Cerebellar cortex (tissue), 1 donor: Measurements from ENCODE around the gene FSD1L.
"Not testable (repeated sequence)": the region's sequence is repeated elsewhere in the genome, so short reads cannot be mapped to it uniquely, and the experiment has no call there.

Experiments
- DNase-seq: peaks from one replicate; pipeline ENCODE4 v3.0.0-alpha.2; 2015; ENCODE audit warnings: low spot score

FSD1L gene

DNA sequence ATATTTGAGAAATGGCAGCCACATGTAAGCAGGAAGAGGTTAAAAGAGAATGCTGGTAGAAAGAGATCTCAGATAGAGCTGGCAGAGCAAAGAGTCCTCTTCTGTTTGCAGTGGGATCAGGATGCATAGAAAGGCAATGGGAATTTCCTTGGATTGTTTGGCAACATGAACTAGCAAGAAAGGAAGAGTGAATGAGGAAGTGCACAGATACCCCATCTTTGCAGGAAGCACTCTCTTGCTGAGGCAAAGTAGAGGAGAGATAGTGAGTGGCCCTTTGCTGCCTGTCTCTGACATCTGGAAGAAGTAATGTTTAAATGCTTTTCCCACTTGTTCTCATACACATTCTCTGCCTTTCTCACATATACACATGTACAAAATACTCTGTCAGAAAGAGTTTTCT is 124.6 kb downstream of the FSD1L start:
- no peak for DNase-seq

DNA sequence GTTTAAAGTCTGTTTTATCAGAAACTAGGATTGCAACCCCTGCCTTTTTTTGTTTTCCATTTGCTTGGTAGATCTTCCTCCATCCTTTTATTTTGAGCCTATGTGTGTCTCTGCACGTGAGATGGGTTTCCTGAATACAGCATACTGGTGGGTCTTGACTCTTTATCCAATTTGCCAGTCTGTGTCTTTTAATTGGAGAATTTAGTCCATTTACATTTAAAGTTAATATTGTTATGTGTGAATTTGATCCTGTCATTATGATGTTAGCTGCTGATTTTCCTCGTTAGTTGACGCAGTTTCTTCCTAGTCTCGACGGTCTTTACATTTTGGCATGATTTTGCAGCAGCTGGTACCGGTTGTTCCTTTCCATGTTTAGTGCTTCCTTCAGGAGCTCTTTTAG is 132.1 kb downstream of the FSD1L start:
- not testable (repeated sequence) for DNase-seq

DNA sequence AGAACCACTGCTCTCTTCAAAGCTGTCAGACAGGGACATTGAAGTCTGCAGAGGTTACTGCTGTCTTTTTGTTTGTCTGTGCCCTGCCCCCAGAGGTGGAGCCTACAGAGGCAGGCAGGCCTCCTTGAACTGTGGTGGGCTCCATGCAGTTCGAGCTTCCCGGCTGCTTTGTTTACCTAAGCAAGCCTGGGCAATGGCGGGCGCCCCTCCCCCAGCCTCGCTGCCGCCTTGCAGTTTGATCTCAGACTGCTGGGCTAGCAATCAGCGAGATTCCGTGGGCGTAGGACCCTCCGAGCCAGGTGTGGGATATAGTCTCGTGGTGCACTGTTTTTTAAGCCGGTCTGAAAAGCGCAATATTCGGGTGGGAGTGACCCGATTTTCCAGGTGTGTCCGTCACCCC is 133.7 kb downstream of the FSD1L start:
- not testable (repeated sequence) for DNase-seq

DNA sequence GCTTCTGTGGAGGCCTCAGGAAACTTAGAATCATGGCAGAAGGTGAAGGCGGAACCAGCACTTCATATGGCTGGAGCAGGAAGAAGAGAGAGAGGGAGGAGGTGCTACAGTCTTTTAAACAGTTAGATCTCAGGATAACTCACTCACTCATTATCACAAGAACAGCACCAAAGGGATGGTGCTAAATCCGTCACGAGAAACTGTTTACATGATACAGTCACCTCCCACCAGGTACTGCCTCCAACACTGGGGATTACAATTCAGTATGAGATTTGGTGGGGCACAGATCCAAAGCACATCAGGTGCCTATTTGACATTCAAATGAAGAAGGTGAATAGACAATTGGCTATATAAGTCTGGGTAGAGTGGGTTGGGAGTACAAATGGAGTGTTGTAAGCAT is 145.3 kb downstream of the FSD1L start:
- no peak for DNase-seq
